H1 (cell line): ENCODE data around the gene LRBA. TPM values are rescaled to one million over a fixed set of nuclear protein-coding genes. Genes with fewer than 3 reads are reported as not detected.

Source experiments
- CTCF ChIA-PET: fragments of 300-600 bp; sonication (Branson Sonifier 250); formaldehyde crosslinking; loops from one replicate; lab custom pipeline; 2021; ENCODE audit not compliant: partially characterized antibody; lab: Charles Lee
- POLR2A ChIA-PET: fragments of 300-600 bp; sonication (Branson Sonifier 250); formaldehyde crosslinking; loops from one replicate; lab custom pipeline; 2021; ENCODE audit warnings: inconsistent platforms; ENCODE audit not compliant: partially characterized antibody; lab: Charles Lee
- DNase-seq, 2 experiments: peaks; one replicate each; pipeline versions ENCODE4 v3.0.0 to v3.0.0-alpha.2; 2010 to 2022; ENCODE audit warnings: low spot score in 2 of 2, low read depth in 1 of 2, mixed read lengths in 1 of 2
- FAIRE-seq: peaks from 2 replicates; lab custom pipeline; 2011; peaks lifted over from hg19 to GRCh38; lab: Jason Lieb, UNC
- H2AFZ ChIP-seq: 2 replicates; pipeline ENCODE4 v1.8.1; 2012; ENCODE audit warnings: low read length, inconsistent platforms
- H2AK5ac ChIP-seq: 2 replicates; pipeline ENCODE4 v1.6.1; 2013; ENCODE audit warnings: low read depth, low read length
- H2BK120ac ChIP-seq: replicated peaks from 2 replicates; pipeline ENCODE3; 2013; ENCODE audit warnings: low read depth, low read length, inconsistent platforms
- H2BK12ac ChIP-seq: 2 replicates; pipeline ENCODE4 v1.6.1; 2013; ENCODE audit warnings: low read depth, low read length
- H2BK15ac ChIP-seq: 2 replicates; pipeline ENCODE4 v1.6.1; 2013; ENCODE audit warnings: low read length
- H2BK20ac ChIP-seq: 2 replicates; pipeline ENCODE4 v1.6.1; 2013; ENCODE audit warnings: low read length
- H2BK5ac ChIP-seq: 2 replicates; pipeline ENCODE4 v1.6.1; 2013; ENCODE audit warnings: low read depth, low read length
- H3K14ac ChIP-seq: 2 replicates; pipeline ENCODE4 v1.6.1; 2013; ENCODE audit warnings: inconsistent platforms; ENCODE audit not compliant: insufficient read length
- H3K18ac ChIP-seq: 2 replicates; pipeline ENCODE4 v1.6.1; 2013; ENCODE audit warnings: low read length; ENCODE audit errors: extremely low read depth
- H3K23ac ChIP-seq: 2 replicates; pipeline ENCODE4 v1.6.1; 2013; ENCODE audit warnings: inconsistent platforms; ENCODE audit not compliant: insufficient read length
- H3K23me2 ChIP-seq: 2 replicates; pipeline ENCODE4 v1.6.1; 2013; ENCODE audit warnings: low read depth, low read length
- H3K27ac ChIP-seq: 2 replicates; pipeline ENCODE4 v1.6.1; 2011; ENCODE audit warnings: low read depth, low read length, inconsistent platforms
- H3K27me3 ChIP-seq, 4 experiments: replicated peaks in 1 of 4; 1 replicate in 1 of 4; 2 replicates in 3 of 4; pipeline versions ENCODE4 v1.6.1 to v1.8.1; 2011 to 2013; ENCODE audit warnings: low read length in 3 of 4, mild to moderate bottlenecking in 3 of 4, inconsistent platforms in 2 of 4, mixed read lengths in 2 of 4, moderate library complexity in 1 of 4; ENCODE audit not compliant: control insufficient read depth in 3 of 4, insufficient read depth in 3 of 4; ENCODE audit errors: extremely low read depth in 1 of 4
- H3K36me3 ChIP-seq, 4 experiments: 2 replicates each; pipeline versions ENCODE4 v1.6.1 to v1.8.1; 2011 to 2013; ENCODE audit warnings: mild to moderate bottlenecking in 4 of 4, low read length in 3 of 4, moderate library complexity in 2 of 4, control low read depth in 1 of 4, inconsistent platforms in 1 of 4; ENCODE audit not compliant: insufficient read depth in 4 of 4, control insufficient read depth in 2 of 4
- H3K4ac ChIP-seq: replicated peaks from 2 replicates; pipeline ENCODE3; 2013; ENCODE audit warnings: low read length, low read depth, mixed read lengths, inconsistent platforms; ENCODE audit not compliant: insufficient read length
- H3K4me1 ChIP-seq, 4 experiments: replicated peaks in 1 of 4; 1 replicate in 1 of 4; 2 replicates in 3 of 4; pipeline versions ENCODE4 v1.6.1 to v1.8.1; 2011 to 2013; ENCODE audit warnings: low read length in 3 of 4, inconsistent platforms in 2 of 4, mixed read lengths in 1 of 4; ENCODE audit not compliant: insufficient read depth in 4 of 4, control insufficient read depth in 3 of 4
- H3K4me2 ChIP-seq, 2 experiments: 2 replicates each; pipeline versions ENCODE4 v1.6.1 to v1.8.1; 2011 to 2013; ENCODE audit warnings: low read depth in 2 of 2, low read length in 2 of 2, control low read depth in 1 of 2, inconsistent platforms in 1 of 2, mild to moderate bottlenecking in 1 of 2; ENCODE audit not compliant: insufficient read depth in 1 of 2
- H3K4me3 ChIP-seq, 4 experiments: fragments of 200-600, 300-600 bp in 1 of 4; sonication (generic), shearing (Covaris generic), sonication (Bioruptor Twin) in 1 of 4; 2 replicates each; pipeline versions ENCODE4 v1.5.1 to v1.8.1; 2011 to 2016; ENCODE audit warnings: low read length in 4 of 4, low read depth in 3 of 4, control low read depth in 2 of 4, inconsistent platforms in 2 of 4, mild to moderate bottlenecking in 2 of 4, mixed read lengths in 1 of 4, moderate library complexity in 1 of 4; ENCODE audit not compliant: insufficient read depth in 2 of 4; ENCODE audit errors: extremely low read depth in 1 of 4
- H3K56ac ChIP-seq: replicated peaks from 2 replicates; pipeline ENCODE3; 2013; ENCODE audit warnings: low read depth, mild to moderate bottlenecking, mixed read lengths, low read length, inconsistent platforms; ENCODE audit not compliant: insufficient read length
- H3K79me1 ChIP-seq: 2 replicates; pipeline ENCODE4 v1.6.1; 2013; ENCODE audit warnings: low read depth, low read length, control low read depth
- H3K79me2 ChIP-seq, 2 experiments: 2 replicates each; pipeline versions ENCODE4 v1.6.1 to v1.8.1; 2012 to 2013; ENCODE audit warnings: low read length in 2 of 2, mild to moderate bottlenecking in 2 of 2, inconsistent platforms in 1 of 2; ENCODE audit not compliant: insufficient read depth in 2 of 2, control insufficient read depth in 1 of 2
- H3K9ac ChIP-seq, 4 experiments: replicated peaks in 1 of 4; 1 replicate in 1 of 4; 2 replicates in 3 of 4; pipeline versions ENCODE4 v1.6.1 to v1.8.1; 2011 to 2013; ENCODE audit warnings: low read depth in 3 of 4, low read length in 3 of 4, control low read depth in 2 of 4, mild to moderate bottlenecking in 2 of 4, moderate library complexity in 2 of 4, inconsistent platforms in 1 of 4; ENCODE audit errors: extremely low read depth in 1 of 4
- H3K9me3 ChIP-seq, 2 experiments: 2 replicates each; pipeline versions ENCODE4 v1.6.1 to v1.8.1; 2012 to 2013; ENCODE audit warnings: mild to moderate bottlenecking in 2 of 2, moderate library complexity in 2 of 2, control low read depth in 1 of 2, inconsistent platforms in 1 of 2, low read depth in 1 of 2, low read length in 1 of 2, mixed read lengths in 1 of 2; ENCODE audit not compliant: insufficient read depth in 2 of 2
- H4K20me1 ChIP-seq, 2 experiments: replicated peaks in 1 of 2; 2 replicates each; pipeline versions ENCODE3 to v1.8.1; 2011 to 2013; ENCODE audit warnings: inconsistent platforms in 2 of 2, low read length in 2 of 2, mild to moderate bottlenecking in 1 of 2; ENCODE audit not compliant: insufficient read depth in 2 of 2, control insufficient read depth in 1 of 2
- H4K5ac ChIP-seq: 2 replicates; pipeline ENCODE4 v1.6.1; 2013; ENCODE audit warnings: low read length, low read depth, mixed read lengths, inconsistent platforms; ENCODE audit not compliant: insufficient read length
- H4K8ac ChIP-seq: 2 replicates; pipeline ENCODE4 v1.8.0; 2013; ENCODE audit warnings: mild to moderate bottlenecking, moderate library complexity, low read length, inconsistent platforms; ENCODE audit not compliant: insufficient read depth; ENCODE audit errors: extremely low read depth
- H4K91ac ChIP-seq: replicated peaks from 2 replicates; pipeline ENCODE3; 2013; ENCODE audit warnings: low read length, mixed read lengths, inconsistent platforms; ENCODE audit not compliant: insufficient read length
- BRCA1 ChIP-seq: IDR thresholded peaks from 2 replicates; pipeline ENCODE4 v1.6.1; 2012; ENCODE audit warnings: low read depth, low read length, improper control_type of control experiment
- EZH2 ChIP-seq: fragments of 200-600 bp; sonication (generic); IDR thresholded peaks from 2 replicates; pipeline ENCODE4 v1.7.1; 2012; ENCODE audit warnings: low read depth, mild to moderate bottlenecking, moderate library complexity, low read length, inconsistent platforms; ENCODE audit not compliant: severe bottlenecking
- NANOG ChIP-seq: IDR thresholded peaks from 2 replicates; pipeline ENCODE4 v1.6.1; 2011; ENCODE audit warnings: low read length, low read depth, mild to moderate bottlenecking, inconsistent platforms; ENCODE audit not compliant: insufficient read depth, poor library complexity, severe bottlenecking
- SIRT6 ChIP-seq: IDR thresholded peaks from one replicate; pipeline ENCODE4 v1.7.1; 2012; ENCODE audit warnings: low read length, inconsistent platforms
- TBP ChIP-seq: IDR thresholded peaks from 2 replicates; pipeline ENCODE4 v1.6.1; 2011; ENCODE audit warnings: low read depth, low read length, improper control_type of control experiment
- ZNF274 ChIP-seq: IDR thresholded peaks from 2 replicates; pipeline ENCODE4 v1.7.0; 2012; ENCODE audit warnings: low read length, borderline replicate concordance; ENCODE audit errors: extremely low read depth
- WGBS, 2 experiments: shearing (Covaris generic) in 1 of 2; methylation state at CpG; one replicate each; pipeline versions ENCODE4 v1.1.6 to v1.1.7; 2013 to 2015; ENCODE audit warnings: low lambda C conversion rate in 2 of 2, mixed read lengths in 2 of 2, inconsistent platforms in 1 of 2, low coverage in 1 of 2, missing lambda C conversion rate in 1 of 2; ENCODE audit not compliant: insufficient replicate concordance in 2 of 2, insufficient coverage in 1 of 2, insufficient read length in 1 of 2; ENCODE audit errors: extremely low coverage in 1 of 2, missing lambda C conversion rate in 1 of 2; 5-methylcytosine and 5-hydroxymethylcytosine counted together
- polyA plus RNA-seq, 7 experiments: library from polyadenylated mRNA; depleted of rRNA in 3 of 7; stranded (reverse) in 5 of 7; unstranded in 2 of 7; fragments of >200 nt in 5 of 7; fragments of 200-250 nt in 2 of 7; gene quantifications; 1 replicate in 5 of 7; 2 replicates in 1 of 7; 4 replicates in 1 of 7; pipeline versions ENCODE4 v1.2.1 to v1.2.3, GENCODE V29; 2011 to 2013; ENCODE audit warnings: missing spikeins in 2 of 7, mixed read lengths in 2 of 7
- total RNA-seq: library from RNA; stranded (reverse); fragmentation: NEBNext Ultra II Directional; extraction: Animal tissue kit (Norgen Biotek cat#: 25700); gene quantifications from 2 replicates; pipeline ENCODE4 v1.2.1, GENCODE V29; 2021

LRBA gene
- total and polyA plus RNA-seq, 2 of the 8 experiments (the other 6 are each of a cell fraction or from before 2014, with no cell fraction given), result 54.6 to 83.2 TPM

GRCh38 chr4:150369434-150370380, 645.4 kb downstream of the LRBA start:
- Histone ChIP-seq H2BK15ac (no peak overlapping the region), H3K79me1 (no peaks in the 10 kb centered on the region), H3K4me2 (no peak overlapping the region), H2AFZ (no peak overlapping the region), H3K27me3 (peaks cover 3 to 19% (median 11%) of the 10 kb centered on the region in 4 experiments), H2BK12ac (no peak overlapping the region), H4K5ac (no peak overlapping the region), H2BK120ac (no peak overlapping the region), H3K4ac (no peak overlapping the region), H2AK5ac (no peak overlapping the region), H2BK20ac (no peak overlapping the region), H3K23me2 (no peaks in the 10 kb centered on the region; the same call in 1 of the 2 replicates), H4K91ac (no peak overlapping the region), H3K18ac (no peak overlapping the region), H2BK5ac (no peak overlapping the region), H3K27ac (no peak overlapping the region), H3K4me1 (peaks cover 3 to 8% (median 5%) of the 10 kb centered on the region in 4 experiments; a peak in 6 of 7 replicates), H3K14ac (no peak overlapping the region), H4K8ac (no peak overlapping the region), H3K79me2 (no peaks in the 10 kb centered on the region), H4K20me1 (no peaks in the 10 kb centered on the region), H3K36me3 (peaks cover 0 to 2% (median 0%) of the 10 kb centered on the region in 4 experiments; a peak in 1 of 8 replicates), H3K4me3 (no peak overlapping the region), H3K56ac (no peak overlapping the region), H3K23ac (no peak overlapping the region), H3K9ac (no peak overlapping the region), H3K9me3 (no peaks in the 10 kb centered on the region)
- DNase-seq, result no peak
- FAIRE-seq, result no peak
- ChIA-PET CTCF (no interaction called here), POLR2A (no interaction called here)
- 77% methylated on average over 3 of the region's 3 CpGs; no CpG with 5 or more reads in 1 of the 2 experiments for WGBS, 2 experiments
- TF ChIP-seq SIRT6 (no peak), TBP (no peak), NANOG (no peak), BRCA1 (no peak), EZH2 (no peak), ZNF274 (no peak)
